Measurements from ENCODE around the gene KIRREL3.

KIRREL3 gene

GRCh38 chr11:126899961-126900748 is 100.4 kb downstream of the KIRREL3 start:
- Histone ChIP-seq H3K4me1 (ENCODE audit: control insufficient read depth in 1 of 2, insufficient read depth in 2 of 2, low read length in 2 of 2) (no peaks in the 10 kb centered on the region), H3K27ac (ENCODE audit: low read length) (no peak overlapping the region), H3K9me3 (ENCODE audit: control insufficient read depth in 1 of 2, low read length in 2 of 2) (peaks cover 0 to 3% of the 10 kb centered on the region in 2 donors), H3K27me3 (ENCODE audit: low read depth, low read length) (no peaks in the 10 kb centered on the region), H3K4me3 (ENCODE audit: low read depth in 1 of 2, low read length in 2 of 2) (no peak overlapping the region), H3K36me3 (ENCODE audit: control insufficient read depth in 1 of 2, insufficient read depth in 2 of 2, low read length in 2 of 2) (no peaks in the 10 kb centered on the region)

- H3K27me3 ChIP-seq (ENCODE audit: low read depth, low read length): no peaks in the 10 kb centered on the region
- no peak overlapping the region for H3K27ac ChIP-seq (ENCODE audit: low read length)
- H3K9me3 ChIP-seq (ENCODE audit: control insufficient read depth in 1 of 2, low read length in 2 of 2): peaks cover 0 to 3% of the 10 kb centered on the region in 2 donors
- H3K4me3 ChIP-seq (ENCODE audit: low read depth in 1 of 2, low read length in 2 of 2): no peak overlapping the region
- H3K36me3 ChIP-seq (ENCODE audit: control insufficient read depth in 1 of 2, insufficient read depth in 2 of 2, low read length in 2 of 2): no peaks in the 10 kb centered on the region
- no peaks in the 10 kb centered on the region for H3K4me1 ChIP-seq (ENCODE audit: control insufficient read depth in 1 of 2, insufficient read depth in 2 of 2, low read length in 2 of 2)
Observed at GRCh38 chr11:126898802-126899201, 101.8 kb downstream of the KIRREL3 start.

GRCh38 chr11:126897430-126897829 is 103.1 kb downstream of the KIRREL3 start:
- H3K27ac ChIP-seq (ENCODE audit: low read length): no peak overlapping the region
- H3K36me3 ChIP-seq (ENCODE audit: control insufficient read depth in 1 of 2, insufficient read depth in 2 of 2, low read length in 2 of 2): no peaks in the 10 kb centered on the region
- no peaks in the 10 kb centered on the region for H3K27me3 ChIP-seq (ENCODE audit: low read depth, low read length)

GRCh38 chr11:126896025-126896424 is 104.5 kb downstream of the KIRREL3 start:
- H3K36me3 ChIP-seq (ENCODE audit: control insufficient read depth in 1 of 2, insufficient read depth in 2 of 2, low read length in 2 of 2): no peaks in the 10 kb centered on the region
- H3K27ac ChIP-seq (ENCODE audit: low read length): no peak overlapping the region
- H3K27me3 ChIP-seq (ENCODE audit: low read depth, low read length): no peaks in the 10 kb centered on the region
- no peak overlapping the region for H3K4me3 ChIP-seq (ENCODE audit: low read depth in 1 of 2, low read length in 2 of 2)
- H3K4me1 ChIP-seq (ENCODE audit: control insufficient read depth in 1 of 2, insufficient read depth in 2 of 2, low read length in 2 of 2): no peaks in the 10 kb centered on the region
- peaks cover 0 to 3% of the 10 kb centered on the region in 2 donors for H3K9me3 ChIP-seq (ENCODE audit: control insufficient read depth in 1 of 2, low read length in 2 of 2)

More at GRCh38 chr11:126897430-126897829, 103.1 kb downstream of the KIRREL3 start:
- Histone ChIP-seq H3K4me3 (ENCODE audit: low read depth in 1 of 2, low read length in 2 of 2) (no peak overlapping the region), H3K9me3 (ENCODE audit: control insufficient read depth in 1 of 2, low read length in 2 of 2) (peaks cover 0 to 3% of the 10 kb centered on the region in 2 donors), H3K4me1 (ENCODE audit: control insufficient read depth in 1 of 2, insufficient read depth in 2 of 2, low read length in 2 of 2) (no peaks in the 10 kb centered on the region)

GRCh38 chr11:126893796-126894195 is 106.8 kb downstream of the KIRREL3 start:
- Histone ChIP-seq H3K4me3 (ENCODE audit: low read depth in 1 of 2, low read length in 2 of 2) (no peak overlapping the region), H3K4me1 (ENCODE audit: control insufficient read depth in 1 of 2, insufficient read depth in 2 of 2, low read length in 2 of 2) (no peaks in the 10 kb centered on the region), H3K27me3 (ENCODE audit: low read depth, low read length) (no peaks in the 10 kb centered on the region), H3K9me3 (ENCODE audit: control insufficient read depth in 1 of 2, low read length in 2 of 2) (peaks cover 0 to 3% of the 10 kb centered on the region in 2 donors), H3K36me3 (ENCODE audit: control insufficient read depth in 1 of 2, insufficient read depth in 2 of 2, low read length in 2 of 2) (no peaks in the 10 kb centered on the region), H3K27ac (ENCODE audit: low read length) (no peak overlapping the region)

- H3K4me3 ChIP-seq (ENCODE audit: low read depth in 1 of 2, low read length in 2 of 2): no peak overlapping the region
- no peaks in the 10 kb centered on the region for H3K27me3 ChIP-seq (ENCODE audit: low read depth, low read length)
- no peak overlapping the region for H3K27ac ChIP-seq (ENCODE audit: low read length)
- H3K36me3 ChIP-seq (ENCODE audit: control insufficient read depth in 1 of 2, insufficient read depth in 2 of 2, low read length in 2 of 2): no peaks in the 10 kb centered on the region
- H3K4me1 ChIP-seq (ENCODE audit: control insufficient read depth in 1 of 2, insufficient read depth in 2 of 2, low read length in 2 of 2): no peaks in the 10 kb centered on the region
- H3K9me3 ChIP-seq (ENCODE audit: control insufficient read depth in 1 of 2, low read length in 2 of 2): peaks cover 0 to 3% of the 10 kb centered on the region in 2 donors
Observed at GRCh38 chr11:126892756-126893155, 107.8 kb downstream of the KIRREL3 start.

- Histone ChIP-seq H3K4me1 (ENCODE audit: control insufficient read depth in 1 of 2, insufficient read depth in 2 of 2, low read length in 2 of 2) (no peaks in the 10 kb centered on the region), H3K27me3 (ENCODE audit: low read depth, low read length) (no peaks in the 10 kb centered on the region), H3K4me3 (ENCODE audit: low read depth in 1 of 2, low read length in 2 of 2) (no peak overlapping the region), H3K9me3 (ENCODE audit: control insufficient read depth in 1 of 2, low read length in 2 of 2) (peaks cover 0 to 3% of the 10 kb centered on the region in 2 donors), H3K27ac (ENCODE audit: low read length) (no peak overlapping the region), H3K36me3 (ENCODE audit: control insufficient read depth in 1 of 2, insufficient read depth in 2 of 2, low read length in 2 of 2) (no peaks in the 10 kb centered on the region)
Observed at GRCh38 chr11:126891556-126892217, 108.9 kb downstream of the KIRREL3 start.

GRCh38 chr11:126890561-126890960 is 110.0 kb downstream of the KIRREL3 start:
- Histone ChIP-seq H3K4me1 (ENCODE audit: control insufficient read depth in 1 of 2, insufficient read depth in 2 of 2, low read length in 2 of 2) (no peaks in the 10 kb centered on the region), H3K36me3 (ENCODE audit: control insufficient read depth in 1 of 2, insufficient read depth in 2 of 2, low read length in 2 of 2) (no peaks in the 10 kb centered on the region), H3K27me3 (ENCODE audit: low read depth, low read length) (no peaks in the 10 kb centered on the region), H3K27ac (ENCODE audit: low read length) (no peak overlapping the region), H3K4me3 (ENCODE audit: low read depth in 1 of 2, low read length in 2 of 2) (no peak overlapping the region), H3K9me3 (ENCODE audit: control insufficient read depth in 1 of 2, low read length in 2 of 2) (no peaks in the 10 kb centered on the region)

- Histone ChIP-seq H3K27ac (ENCODE audit: low read length) (no peak overlapping the region), H3K36me3 (ENCODE audit: control insufficient read depth in 1 of 2, insufficient read depth in 2 of 2, low read length in 2 of 2) (no peaks in the 10 kb centered on the region), H3K4me1 (ENCODE audit: control insufficient read depth in 1 of 2, insufficient read depth in 2 of 2, low read length in 2 of 2) (no peaks in the 10 kb centered on the region), H3K4me3 (ENCODE audit: low read depth in 1 of 2, low read length in 2 of 2) (no peak overlapping the region), H3K9me3 (ENCODE audit: control insufficient read depth in 1 of 2, low read length in 2 of 2) (no peaks in the 10 kb centered on the region), H3K27me3 (ENCODE audit: low read depth, low read length) (no peaks in the 10 kb centered on the region)
Observed at GRCh38 chr11:126888115-126888712, 112.4 kb downstream of the KIRREL3 start.

GRCh38 chr11:126886636-126887035 is 113.9 kb downstream of the KIRREL3 start:
- no peaks in the 10 kb centered on the region for H3K27me3 ChIP-seq (ENCODE audit: low read depth, low read length)
- H3K4me1 ChIP-seq (ENCODE audit: control insufficient read depth in 1 of 2, insufficient read depth in 2 of 2, low read length in 2 of 2): no peaks in the 10 kb centered on the region
- no peak overlapping the region for H3K4me3 ChIP-seq (ENCODE audit: low read depth in 1 of 2, low read length in 2 of 2)
- no peak overlapping the region for H3K27ac ChIP-seq (ENCODE audit: low read length)
- H3K9me3 ChIP-seq (ENCODE audit: control insufficient read depth in 1 of 2, low read length in 2 of 2): no peaks in the 10 kb centered on the region
- H3K36me3 ChIP-seq (ENCODE audit: control insufficient read depth in 1 of 2, insufficient read depth in 2 of 2, low read length in 2 of 2): no peaks in the 10 kb centered on the region

GRCh38 chr11:126886085-126886484 is 114.5 kb downstream of the KIRREL3 start:
- H3K4me3 ChIP-seq (ENCODE audit: low read depth in 1 of 2, low read length in 2 of 2): no peak overlapping the region
- no peaks in the 10 kb centered on the region for H3K9me3 ChIP-seq (ENCODE audit: control insufficient read depth in 1 of 2, low read length in 2 of 2)
- no peaks in the 10 kb centered on the region for H3K27me3 ChIP-seq (ENCODE audit: low read depth, low read length)
- no peak overlapping the region for H3K27ac ChIP-seq (ENCODE audit: low read length)
- no peaks in the 10 kb centered on the region for H3K4me1 ChIP-seq (ENCODE audit: control insufficient read depth in 1 of 2, insufficient read depth in 2 of 2, low read length in 2 of 2)
- H3K36me3 ChIP-seq (ENCODE audit: control insufficient read depth in 1 of 2, insufficient read depth in 2 of 2, low read length in 2 of 2): no peaks in the 10 kb centered on the region

Data from muscle layer of duodenum (tissue), 2 donors.